WERI-Rb-1 (cell line): ENCODE results near the gene TEX12.
"Not testable (repeated sequence)": the region's sequence is repeated elsewhere in the genome, so short reads cannot be mapped to it uniquely, and the experiment has no call there.

Source experiments
- DNase-seq: peaks from one replicate; pipeline ENCODE4 v3.0.0-alpha.2; 2020
- H3K27ac ChIP-seq: fragments of 250-450 bp; sonication (Bioruptor Pico); 2 replicates; pipeline ENCODE4 v1.5.1; 2020; ENCODE audit warnings: mild to moderate bottlenecking, moderate library complexity
- H3K27me3 ChIP-seq: fragments of 250-450 bp; sonication (Bioruptor Pico); 2 replicates; pipeline ENCODE4 v1.5.1; 2021; ENCODE audit warnings: mild to moderate bottlenecking, low read depth, moderate library complexity; ENCODE audit not compliant: insufficient read depth, severe bottlenecking
- H3K36me3 ChIP-seq: fragments of 250-450 bp; sonication (Bioruptor Pico); 2 replicates; pipeline ENCODE4 v1.5.1; 2020; ENCODE audit warnings: mild to moderate bottlenecking, moderate library complexity
- H3K4me3 ChIP-seq: 2 replicates; pipeline ENCODE4 v1.5.1; 2011; ENCODE audit warnings: low read depth, mild to moderate bottlenecking, control low read depth, low read length
- H3K9me3 ChIP-seq: fragments of 250-450 bp; sonication (Bioruptor Pico); 2 replicates; pipeline ENCODE4 v1.5.1; 2021; ENCODE audit warnings: mild to moderate bottlenecking, moderate library complexity; ENCODE audit not compliant: severe bottlenecking
- TF ChIP-seq, protein P1 (sequence below): IDR thresholded peaks from 2 replicates; pipeline ENCODE4 v1.5.1; 2011; ENCODE audit warnings: low read depth, mild to moderate bottlenecking, control low read depth, inconsistent platforms, low read length

Gene TEX12

GRCh38 chr11:112196519-112197087 lies 29.4 kb downstream of the TEX12 start:
- no peak overlapping the region; the same call in 1 of the 2 replicates for H3K27ac ChIP-seq
- TF ChIP-seq, protein P1, sequence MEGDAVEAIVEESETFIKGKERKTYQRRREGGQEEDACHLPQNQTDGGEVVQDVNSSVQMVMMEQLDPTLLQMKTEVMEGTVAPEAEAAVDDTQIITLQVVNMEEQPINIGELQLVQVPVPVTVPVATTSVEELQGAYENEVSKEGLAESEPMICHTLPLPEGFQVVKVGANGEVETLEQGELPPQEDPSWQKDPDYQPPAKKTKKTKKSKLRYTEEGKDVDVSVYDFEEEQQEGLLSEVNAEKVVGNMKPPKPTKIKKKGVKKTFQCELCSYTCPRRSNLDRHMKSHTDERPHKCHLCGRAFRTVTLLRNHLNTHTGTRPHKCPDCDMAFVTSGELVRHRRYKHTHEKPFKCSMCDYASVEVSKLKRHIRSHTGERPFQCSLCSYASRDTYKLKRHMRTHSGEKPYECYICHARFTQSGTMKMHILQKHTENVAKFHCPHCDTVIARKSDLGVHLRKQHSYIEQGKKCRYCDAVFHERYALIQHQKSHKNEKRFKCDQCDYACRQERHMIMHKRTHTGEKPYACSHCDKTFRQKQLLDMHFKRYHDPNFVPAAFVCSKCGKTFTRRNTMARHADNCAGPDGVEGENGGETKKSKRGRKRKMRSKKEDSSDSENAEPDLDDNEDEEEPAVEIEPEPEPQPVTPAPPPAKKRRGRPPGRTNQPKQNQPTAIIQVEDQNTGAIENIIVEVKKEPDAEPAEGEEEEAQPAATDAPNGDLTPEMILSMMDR = no peak
- no peaks in the 10 kb centered on the region for H3K36me3 ChIP-seq
- H3K9me3 ChIP-seq = no peaks in the 10 kb centered on the region
- H3K4me3 ChIP-seq = no peak overlapping the region
- no peaks in the 10 kb centered on the region for H3K27me3 ChIP-seq
- no peak for DNase-seq

GRCh38 chr11:112199101-112199500 lies 31.9 kb downstream of the TEX12 start:
- DNase-seq, H3K9me3 ChIP-seq, H3K27ac ChIP-seq, H3K36me3 ChIP-seq, H3K4me3 ChIP-seq, H3K27me3 ChIP-seq: not testable (repeated sequence)

DNA sequence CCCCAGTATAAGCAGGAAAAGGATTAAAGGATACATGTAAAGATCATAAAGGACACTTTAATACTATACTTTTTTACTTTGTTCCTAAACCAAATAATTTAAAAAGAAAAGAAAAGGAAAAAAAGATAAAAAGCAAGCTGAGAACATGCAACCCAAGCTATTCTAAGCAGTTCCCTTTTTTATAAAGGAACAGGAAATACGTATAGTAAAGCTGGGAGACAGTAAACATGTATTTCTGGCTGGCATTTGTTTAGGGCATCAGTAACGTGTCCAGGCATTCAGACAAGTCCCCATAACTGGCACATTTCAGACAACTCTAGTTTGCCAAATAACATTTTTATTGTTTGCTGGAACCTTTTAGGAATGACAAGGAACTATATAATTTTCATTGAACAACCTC lies 33.1 kb downstream of the TEX12 start:
- no peaks in the 10 kb centered on the region for H3K27me3 ChIP-seq
- no peak for DNase-seq
- H3K9me3 ChIP-seq = no peaks in the 10 kb centered on the region
- H3K27ac ChIP-seq = no peak overlapping the region
- H3K4me3 ChIP-seq = no peak overlapping the region
- H3K36me3 ChIP-seq = no peaks in the 10 kb centered on the region
- TF ChIP-seq, protein P1 = no peak

DNA sequence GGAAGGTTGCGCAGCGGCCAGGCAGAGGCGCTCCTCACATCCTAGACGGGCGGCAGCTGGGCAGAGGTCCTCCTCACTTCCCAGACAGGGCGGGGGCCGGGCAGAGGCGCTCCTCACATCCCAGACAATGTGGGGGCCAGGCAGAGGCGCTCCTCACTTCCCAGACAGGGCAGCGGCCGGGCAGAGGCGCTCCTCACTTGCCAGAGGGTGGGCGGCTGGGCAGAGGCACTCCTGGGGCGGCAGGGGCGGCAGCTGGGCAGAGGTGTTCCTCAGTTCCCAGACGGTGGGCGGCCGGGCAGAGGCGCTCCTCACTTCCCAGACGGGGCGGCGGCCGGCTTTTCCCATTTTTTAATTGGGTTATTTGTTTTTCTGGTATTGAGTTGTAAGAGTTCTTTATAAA lies 38.9 kb downstream of the TEX12 start:
- no peak overlapping the region for H3K4me3 ChIP-seq
- no peak for DNase-seq
- no peaks in the 10 kb centered on the region for H3K9me3 ChIP-seq
- H3K27ac ChIP-seq = no peak overlapping the region
- H3K27me3 ChIP-seq = no peaks in the 10 kb centered on the region
- H3K36me3 ChIP-seq = no peaks in the 10 kb centered on the region
- TF ChIP-seq, protein P1 = no peak

GRCh38 chr11:112210890-112211289 lies 43.7 kb downstream of the TEX12 start:
- Histone ChIP-seq H3K27ac (no peak overlapping the region), H3K4me3 (no peak overlapping the region), H3K27me3 (no peaks in the 10 kb centered on the region), H3K9me3 (no peaks in the 10 kb centered on the region), H3K36me3 (no peaks in the 10 kb centered on the region)
- DNase-seq = no peak
- TF ChIP-seq, protein P1 = no peak

DNA sequence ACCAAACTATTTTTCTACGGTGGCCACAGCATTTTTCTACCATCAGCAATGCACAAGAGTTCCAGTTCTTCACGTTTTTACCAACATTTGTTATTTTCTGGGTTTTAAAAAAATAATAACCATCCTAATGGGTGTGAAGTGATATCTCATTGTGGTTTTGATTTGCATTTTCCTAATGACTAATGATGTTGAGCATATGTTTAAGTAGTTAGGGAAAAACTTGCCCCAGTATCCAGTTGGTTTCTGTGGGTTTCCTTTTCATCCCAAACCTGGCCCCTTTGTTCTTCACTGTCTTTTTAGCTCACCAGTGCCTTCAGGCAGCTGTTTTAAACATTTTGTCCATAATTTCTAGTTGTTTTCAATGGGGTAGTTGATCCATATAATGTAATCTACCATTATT lies 44.4 kb downstream of the TEX12 start:
- H3K27ac ChIP-seq = no peak overlapping the region
- no peaks in the 10 kb centered on the region for H3K36me3 ChIP-seq
- no peak for DNase-seq
- TF ChIP-seq, protein P1 = no peak
- H3K9me3 ChIP-seq = no peaks in the 10 kb centered on the region
- H3K4me3 ChIP-seq = no peak overlapping the region
- no peaks in the 10 kb centered on the region for H3K27me3 ChIP-seq
